HG02678 (cell line): ENCODE results near the gene XIRP2.

ENCODE experiments used
- ATAC-seq: cut with Tn5 transposase; IDR thresholded peaks from one replicate; pipeline ENCODE4 v1.9.1; 2021; ENCODE audit warnings: mild to moderate bottlenecking, moderate library complexity; ENCODE audit not compliant: unreplicated experiment

XIRP2 gene

DNA sequence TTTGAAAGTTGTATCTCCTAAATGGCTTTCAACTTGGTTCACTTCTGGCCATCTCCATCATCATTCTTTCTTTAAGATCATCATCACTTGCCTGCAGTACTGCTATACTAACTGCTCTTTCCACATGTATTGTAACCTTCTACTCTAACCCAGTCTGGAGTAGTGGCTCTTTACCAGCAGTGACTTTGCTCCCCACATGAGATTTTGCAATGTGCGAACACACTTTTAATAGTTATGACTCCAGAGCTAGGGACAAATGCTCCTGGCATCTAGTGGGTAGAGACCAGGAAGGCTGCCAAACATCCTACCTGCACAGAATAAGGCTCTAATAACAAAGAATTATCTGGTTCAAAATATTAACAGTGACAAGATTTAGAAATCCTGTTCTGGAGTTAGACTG lies 243.8 kb downstream of the XIRP2 start:
- ATAC-seq = no peak

DNA sequence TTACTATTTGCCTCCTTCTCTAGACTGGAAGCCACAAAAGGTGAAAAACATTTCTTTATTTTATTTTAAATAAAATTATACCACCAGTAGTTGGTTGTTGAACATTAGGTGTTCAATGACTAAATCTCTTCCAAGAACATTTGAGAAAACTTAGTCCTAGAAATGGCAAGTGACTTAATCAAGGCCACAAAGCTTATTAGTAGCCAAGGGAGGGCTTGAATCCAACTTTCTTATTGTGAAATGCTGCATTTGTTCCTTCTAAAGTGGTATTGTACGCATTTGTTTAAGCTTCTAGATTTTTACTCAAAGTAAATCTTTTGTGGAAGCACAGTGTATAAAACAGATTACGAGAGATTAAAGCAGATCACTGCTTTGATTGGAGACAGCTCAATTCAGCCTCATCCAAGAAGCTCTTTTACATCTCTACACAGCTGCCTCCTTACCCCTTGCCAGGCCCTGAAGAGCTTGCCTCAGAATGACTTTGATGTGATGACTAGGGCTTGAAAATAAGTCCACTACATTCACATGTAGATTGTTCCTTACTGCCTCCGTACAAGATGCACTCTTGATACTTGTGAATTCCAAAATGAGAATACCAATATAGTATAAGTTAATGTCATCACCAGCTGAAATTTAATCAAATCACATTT lies 244.8 kb downstream of the XIRP2 start:
- ATAC-seq = no peak

DNA sequence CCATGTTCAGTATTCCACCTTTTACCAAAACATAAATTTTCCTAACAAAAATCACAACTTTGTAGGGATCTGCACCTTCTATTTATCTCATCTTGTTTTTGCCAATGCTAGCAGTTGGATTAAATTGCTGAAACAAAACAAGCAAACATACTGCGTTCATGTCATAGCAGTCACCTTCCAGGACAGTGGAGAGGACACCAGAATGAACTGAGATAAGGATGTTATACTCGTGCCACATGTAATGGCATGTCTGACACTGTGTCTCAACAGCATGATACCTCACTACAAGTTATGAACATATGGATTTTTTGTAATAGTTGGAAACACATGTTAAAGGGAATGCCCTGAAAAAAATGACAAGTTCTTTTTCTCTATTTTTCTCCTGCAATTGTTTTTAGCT lies 245.3 kb downstream of the XIRP2 start:
- no peak for ATAC-seq

DNA sequence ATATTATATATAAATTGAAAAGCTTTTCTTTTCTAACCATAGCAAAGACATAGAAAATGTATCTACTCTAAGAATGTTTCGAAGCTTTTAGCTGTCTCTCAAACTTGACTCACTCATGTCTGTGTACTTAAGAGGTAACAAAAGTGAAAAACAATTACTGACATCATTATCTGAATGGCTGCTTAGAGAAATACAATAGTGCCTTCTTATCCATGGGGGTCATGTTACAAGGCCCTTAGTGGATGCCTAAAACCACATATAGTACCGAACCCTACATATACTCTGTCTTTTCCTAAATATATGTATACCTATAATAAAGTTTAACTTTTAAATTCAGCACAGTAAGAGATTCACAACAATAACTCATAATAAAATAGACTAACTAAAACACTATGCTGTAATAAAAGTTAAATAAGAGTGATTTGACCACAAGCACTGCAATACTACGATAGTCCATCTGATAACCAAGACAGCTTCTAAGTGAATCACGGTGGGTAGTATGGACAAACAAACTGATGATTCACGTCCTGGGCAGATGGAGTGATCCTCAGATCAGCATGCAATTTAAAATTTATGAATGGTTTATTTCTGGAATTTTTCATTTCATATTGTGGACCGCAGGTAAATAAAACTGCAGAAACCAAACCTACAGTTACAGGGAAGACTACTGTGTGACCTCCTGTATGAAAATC lies 246.2 kb downstream of the XIRP2 start:
- ATAC-seq = no peak

DNA sequence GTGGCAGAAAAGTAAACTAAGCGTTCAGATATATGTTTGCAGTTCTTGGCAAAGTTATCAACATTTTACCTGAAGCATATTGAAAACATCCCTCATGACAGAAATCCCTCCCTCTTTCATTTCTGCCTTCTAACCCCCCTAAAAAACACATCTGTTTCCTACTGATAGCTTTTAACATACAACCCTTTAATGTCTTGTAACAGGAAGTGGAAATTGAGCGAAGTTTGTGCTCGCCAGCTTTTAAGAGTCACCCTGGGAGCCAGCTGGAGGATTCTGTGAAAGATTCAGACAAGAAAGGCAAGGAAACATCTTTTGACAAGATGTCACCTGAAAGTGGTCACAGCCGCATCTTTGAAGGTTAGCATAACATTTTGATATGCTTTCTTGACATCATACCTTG lies 247.4 kb downstream of the XIRP2 start:
- no peak for ATAC-seq

DNA sequence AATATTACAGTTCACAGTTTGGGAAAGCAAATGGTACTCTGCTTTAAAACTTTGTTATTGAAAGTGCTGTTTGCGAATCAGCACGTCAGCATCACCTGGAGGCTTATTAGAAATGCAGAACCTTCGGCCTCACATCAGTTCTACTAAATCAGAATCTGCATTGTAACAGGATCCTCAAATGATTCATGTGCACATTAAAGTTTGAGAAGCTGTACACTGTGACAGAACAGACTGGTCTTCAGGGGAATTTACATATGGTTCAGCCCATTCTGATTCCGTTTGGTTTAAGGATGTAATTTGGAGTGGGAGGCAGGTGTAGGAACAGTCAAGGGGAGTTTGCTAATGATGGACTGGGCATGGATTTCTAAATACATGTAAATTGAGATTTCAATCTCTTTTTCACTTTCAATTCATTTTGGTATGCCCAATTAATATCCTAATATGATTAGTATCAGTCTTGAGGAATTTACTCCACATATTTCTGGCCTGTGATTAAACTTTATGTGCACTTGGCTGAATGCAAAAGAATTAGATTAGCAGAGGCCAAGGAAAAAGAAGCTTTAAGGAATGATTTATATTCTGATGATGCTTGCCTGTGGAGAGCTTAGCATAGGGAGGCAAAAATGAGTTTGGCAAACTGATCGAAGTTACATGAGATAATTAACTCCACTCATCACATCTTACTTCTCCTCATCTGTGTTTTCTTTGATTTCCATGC lies 248.8 kb downstream of the XIRP2 start:
- no peak for ATAC-seq

DNA sequence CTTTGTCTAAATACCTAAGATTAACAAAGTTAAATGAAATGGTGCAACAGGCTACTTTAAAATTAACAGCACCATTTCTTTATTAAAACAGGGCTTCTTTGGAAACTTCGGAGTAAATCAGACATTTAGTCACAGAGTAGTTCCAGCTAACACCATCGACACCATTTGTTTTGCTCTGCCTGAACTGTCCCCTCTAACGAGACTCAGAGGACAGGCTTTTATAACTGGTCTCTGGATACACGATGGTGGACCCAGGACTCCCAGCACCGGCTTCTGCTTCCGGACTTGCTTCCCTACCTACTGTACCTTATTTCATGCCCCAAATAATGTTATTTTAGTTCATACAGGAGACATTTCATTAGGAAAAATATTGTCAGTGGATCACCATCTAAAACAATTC lies 252.1 kb downstream of the XIRP2 start:
- no peak for ATAC-seq

DNA sequence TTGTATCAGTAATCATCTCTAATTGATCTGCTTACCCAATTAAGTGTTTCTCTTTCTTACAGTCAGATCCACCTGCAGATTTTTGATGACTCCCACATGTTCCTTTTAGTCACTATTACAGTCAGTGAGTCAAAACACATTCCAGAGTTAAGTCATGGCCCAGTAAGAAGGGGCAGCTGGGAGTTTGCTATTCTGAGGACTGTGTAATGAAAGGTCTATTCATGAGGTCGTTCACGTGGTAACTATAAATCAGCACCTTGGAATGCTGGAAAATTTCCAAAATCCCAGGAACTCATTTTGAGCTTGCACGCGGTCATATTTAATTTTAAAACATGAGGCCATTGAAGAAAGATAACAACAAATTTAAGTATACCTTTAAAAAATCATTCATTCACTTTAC lies 252.5 kb downstream of the XIRP2 start:
- no peak for ATAC-seq

GRCh38 chr2:167142554-167142953 lies 254.3 kb downstream of the XIRP2 start:
- ATAC-seq = no peak

- no peak for ATAC-seq
These were observed 256.1 kb downstream of the XIRP2 start for GRCh38 chr2:167144179-167144898.

DNA sequence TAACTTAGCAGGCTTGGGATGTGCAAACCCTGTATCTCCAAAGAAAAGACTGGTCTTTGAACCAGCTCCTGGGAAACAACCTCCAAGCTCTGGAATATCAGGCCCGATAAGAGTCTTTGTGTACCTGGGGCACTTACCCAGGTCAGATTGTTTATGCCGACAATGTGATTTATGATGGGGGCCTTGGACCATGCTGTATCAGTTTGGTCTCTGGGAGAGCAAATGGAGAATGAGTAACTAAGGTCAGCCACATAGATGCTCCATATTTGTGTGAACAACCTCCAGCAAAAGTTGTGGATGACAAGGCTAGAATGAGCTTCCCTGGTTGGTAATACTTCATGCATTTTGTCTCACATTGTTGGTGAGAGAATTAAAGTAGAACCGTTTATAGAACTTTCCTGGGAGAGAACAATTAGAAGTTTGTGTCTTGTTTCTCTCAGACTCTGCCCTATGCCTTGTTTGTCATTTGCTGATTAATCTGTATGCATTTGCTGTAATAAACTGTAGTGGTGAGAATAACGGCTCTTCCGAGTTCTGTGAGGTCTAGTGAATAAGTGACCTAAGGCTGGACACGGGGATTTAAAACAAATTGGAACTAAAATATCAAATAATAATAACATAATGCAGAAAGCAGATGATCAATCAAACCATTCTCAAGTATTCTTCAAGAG lies 259.1 kb downstream of the XIRP2 start:
- ATAC-seq = no peak

- no peak for ATAC-seq
These were observed 263.6 kb downstream of the XIRP2 start for GRCh38 chr2:167151894-167152293.

- ATAC-seq = no peak
These were observed 269.2 kb downstream of the XIRP2 start for GRCh38 chr2:167157523-167157922.

DNA sequence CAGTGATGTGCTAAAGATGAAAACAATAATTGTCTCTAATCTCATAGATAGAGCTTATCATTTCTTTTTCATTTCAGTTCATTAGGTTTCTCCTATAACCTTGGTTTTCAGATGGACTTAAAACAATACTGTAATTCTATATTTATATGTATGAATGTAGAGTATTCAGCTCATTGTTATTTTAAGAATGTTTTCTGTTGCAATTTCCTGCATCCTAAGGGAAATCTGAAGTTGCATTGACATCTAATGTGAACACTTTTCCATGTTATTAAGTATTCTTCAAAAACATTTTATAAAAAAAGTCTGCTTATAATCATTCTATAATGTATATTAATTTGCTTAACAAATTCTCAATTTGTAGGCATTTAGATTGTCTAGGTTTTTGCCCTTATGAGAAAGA lies 288.9 kb downstream of the XIRP2 start:
- ATAC-seq = no peak

DNA sequence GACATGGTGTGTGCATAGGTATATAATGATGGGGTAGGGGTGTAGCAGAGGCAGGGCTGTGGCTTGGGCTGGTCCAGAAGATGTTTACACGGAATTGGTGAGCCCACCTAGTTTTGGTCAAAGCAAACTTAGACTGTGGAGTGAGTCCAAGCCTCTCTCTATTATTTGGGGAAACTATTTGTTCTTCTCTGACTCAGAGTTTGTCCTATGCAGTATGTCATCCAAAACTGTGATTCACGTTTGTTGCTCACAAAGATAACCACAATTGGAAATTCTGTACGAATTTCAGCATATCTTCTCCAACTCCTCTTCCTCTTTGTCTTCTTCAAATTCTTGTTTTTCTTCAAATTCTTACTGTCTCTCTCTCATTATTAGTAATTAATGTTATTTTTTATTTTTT lies 292.9 kb downstream of the XIRP2 start:
- ATAC-seq = no peak

DNA sequence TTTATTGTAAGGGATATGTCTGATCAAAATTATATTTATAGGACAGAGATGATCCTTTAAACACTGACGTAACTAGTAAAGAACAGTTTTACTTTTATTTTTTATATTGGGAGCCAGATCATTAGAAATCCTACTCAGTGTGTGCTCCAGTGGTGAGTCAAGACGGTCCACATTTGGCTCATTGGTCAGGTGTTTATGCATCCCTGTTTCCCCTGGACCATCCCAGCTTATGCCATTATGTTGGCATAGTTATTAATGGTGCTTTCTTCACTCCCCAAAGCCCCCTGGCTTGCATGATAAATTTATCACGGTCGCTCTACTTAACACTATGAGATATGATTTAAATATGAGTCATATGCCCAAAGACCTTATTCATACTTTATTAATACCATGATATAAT lies 293.4 kb downstream of the XIRP2 start:
- ATAC-seq = no peak

DNA sequence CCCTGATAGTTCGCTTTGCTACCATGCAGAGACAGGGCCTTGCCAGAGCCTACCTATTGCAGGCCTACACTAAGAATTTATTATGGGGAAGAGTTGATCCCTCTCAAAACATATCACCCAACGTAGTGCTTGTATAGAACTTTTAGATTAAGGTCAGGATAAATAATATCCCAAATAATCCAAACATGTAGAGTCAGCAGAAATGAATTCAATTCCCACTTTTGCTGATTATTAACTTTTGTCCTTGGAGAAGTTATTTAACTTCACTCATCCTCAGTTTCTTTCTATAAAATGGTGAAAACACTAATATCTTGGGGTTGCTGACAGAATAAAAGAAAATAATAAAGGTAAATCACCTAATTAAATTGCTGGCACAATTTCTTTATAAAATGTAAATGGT lies 294.1 kb downstream of the XIRP2 start:
- no peak for ATAC-seq

DNA sequence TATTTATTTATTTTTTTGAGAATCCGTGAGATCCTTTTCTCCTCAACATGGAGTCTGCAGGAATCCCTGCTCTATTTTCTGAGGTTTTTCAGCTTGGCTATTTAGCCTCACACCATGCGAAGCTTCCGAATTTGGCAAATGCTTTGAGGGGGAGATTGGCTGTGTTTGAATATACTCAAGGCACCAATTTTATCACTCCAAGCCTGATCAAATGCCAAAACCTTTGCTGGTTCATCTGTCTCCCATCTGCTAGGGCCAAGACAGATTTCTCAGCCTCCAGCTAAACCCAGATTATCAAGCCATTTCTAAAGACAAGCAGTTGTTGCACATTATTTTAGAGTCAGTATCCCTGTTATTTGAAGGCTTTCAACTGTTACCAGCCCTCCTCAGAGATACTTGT lies 295.7 kb downstream of the XIRP2 start:
- no peak for ATAC-seq

DNA sequence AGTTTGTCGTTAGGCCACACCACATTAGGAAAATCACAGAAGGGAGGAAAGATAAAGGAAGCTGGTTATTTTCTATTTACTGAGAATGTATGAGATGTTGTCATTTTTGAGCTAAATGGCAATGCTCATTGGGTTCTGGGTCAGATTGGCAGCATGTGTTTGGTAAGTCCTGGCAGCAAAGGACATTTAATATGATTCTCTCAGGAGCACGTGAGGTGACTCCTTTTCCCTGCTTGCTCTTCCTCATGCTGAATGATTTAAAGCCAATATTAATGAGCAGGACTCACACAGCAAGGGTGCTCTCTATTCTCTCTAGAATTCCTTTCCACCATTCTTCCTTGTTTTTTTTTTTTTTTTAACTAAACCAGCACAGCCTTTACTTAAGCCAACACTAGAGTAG lies 298.2 kb downstream of the XIRP2 start:
- no peak for ATAC-seq

- no peak for ATAC-seq
These were observed 298.9 kb downstream of the XIRP2 start for GRCh38 chr2:167187049-167187727.
